H1 (cell line): Measurements from ENCODE around the gene CMIP. TPM values are rescaled to one million over a fixed set of nuclear protein-coding genes. Genes with fewer than 3 reads are reported as not detected.

Source experiments
- CTCF ChIA-PET: fragments of 300-600 bp; sonication (Branson Sonifier 250); formaldehyde crosslinking; loops from one replicate; lab custom pipeline; 2021; ENCODE audit not compliant: partially characterized antibody; lab: Charles Lee
- POLR2A ChIA-PET: fragments of 300-600 bp; sonication (Branson Sonifier 250); formaldehyde crosslinking; loops from one replicate; lab custom pipeline; 2021; ENCODE audit warnings: inconsistent platforms; ENCODE audit not compliant: partially characterized antibody; lab: Charles Lee
- DNase-seq, 2 experiments: peaks; one replicate each; pipeline versions ENCODE4 v3.0.0 to v3.0.0-alpha.2; 2010 to 2022; ENCODE audit warnings: low spot score in 2 of 2, low read depth in 1 of 2, mixed read lengths in 1 of 2
- FAIRE-seq: peaks from 2 replicates; lab custom pipeline; 2011; peaks lifted over from hg19 to GRCh38; lab: Jason Lieb, UNC
- H2AFZ ChIP-seq: 2 replicates; pipeline ENCODE4 v1.8.1; 2012; ENCODE audit warnings: low read length, inconsistent platforms
- H2AK5ac ChIP-seq: 2 replicates; pipeline ENCODE4 v1.6.1; 2013; ENCODE audit warnings: low read depth, low read length
- H2BK120ac ChIP-seq: replicated peaks from 2 replicates; pipeline ENCODE3; 2013; ENCODE audit warnings: low read depth, low read length, inconsistent platforms
- H2BK12ac ChIP-seq: 2 replicates; pipeline ENCODE4 v1.6.1; 2013; ENCODE audit warnings: low read depth, low read length
- H2BK15ac ChIP-seq: 2 replicates; pipeline ENCODE4 v1.6.1; 2013; ENCODE audit warnings: low read length
- H2BK20ac ChIP-seq: 2 replicates; pipeline ENCODE4 v1.6.1; 2013; ENCODE audit warnings: low read length
- H2BK5ac ChIP-seq: 2 replicates; pipeline ENCODE4 v1.6.1; 2013; ENCODE audit warnings: low read depth, low read length
- H3K14ac ChIP-seq: 2 replicates; pipeline ENCODE4 v1.6.1; 2013; ENCODE audit warnings: inconsistent platforms; ENCODE audit not compliant: insufficient read length
- H3K18ac ChIP-seq: 2 replicates; pipeline ENCODE4 v1.6.1; 2013; ENCODE audit warnings: low read length; ENCODE audit errors: extremely low read depth
- H3K23ac ChIP-seq: 2 replicates; pipeline ENCODE4 v1.6.1; 2013; ENCODE audit warnings: inconsistent platforms; ENCODE audit not compliant: insufficient read length
- H3K23me2 ChIP-seq: 2 replicates; pipeline ENCODE4 v1.6.1; 2013; ENCODE audit warnings: low read depth, low read length
- H3K27ac ChIP-seq: 2 replicates; pipeline ENCODE4 v1.6.1; 2011; ENCODE audit warnings: low read depth, low read length, inconsistent platforms
- H3K27me3 ChIP-seq, 4 experiments: replicated peaks in 1 of 4; 1 replicate in 1 of 4; 2 replicates in 3 of 4; pipeline versions ENCODE4 v1.6.1 to v1.8.1; 2011 to 2013; ENCODE audit warnings: low read length in 3 of 4, mild to moderate bottlenecking in 3 of 4, inconsistent platforms in 2 of 4, mixed read lengths in 2 of 4, moderate library complexity in 1 of 4; ENCODE audit not compliant: control insufficient read depth in 3 of 4, insufficient read depth in 3 of 4; ENCODE audit errors: extremely low read depth in 1 of 4
- H3K36me3 ChIP-seq, 4 experiments: 2 replicates each; pipeline versions ENCODE4 v1.6.1 to v1.8.1; 2011 to 2013; ENCODE audit warnings: mild to moderate bottlenecking in 4 of 4, low read length in 3 of 4, moderate library complexity in 2 of 4, control low read depth in 1 of 4, inconsistent platforms in 1 of 4; ENCODE audit not compliant: insufficient read depth in 4 of 4, control insufficient read depth in 2 of 4
- H3K4ac ChIP-seq: replicated peaks from 2 replicates; pipeline ENCODE3; 2013; ENCODE audit warnings: low read length, low read depth, mixed read lengths, inconsistent platforms; ENCODE audit not compliant: insufficient read length
- H3K4me1 ChIP-seq, 4 experiments: replicated peaks in 1 of 4; 1 replicate in 1 of 4; 2 replicates in 3 of 4; pipeline versions ENCODE4 v1.6.1 to v1.8.1; 2011 to 2013; ENCODE audit warnings: low read length in 3 of 4, inconsistent platforms in 2 of 4, mixed read lengths in 1 of 4; ENCODE audit not compliant: insufficient read depth in 4 of 4, control insufficient read depth in 3 of 4
- H3K4me2 ChIP-seq, 2 experiments: 2 replicates each; pipeline versions ENCODE4 v1.6.1 to v1.8.1; 2011 to 2013; ENCODE audit warnings: low read depth in 2 of 2, low read length in 2 of 2, control low read depth in 1 of 2, inconsistent platforms in 1 of 2, mild to moderate bottlenecking in 1 of 2; ENCODE audit not compliant: insufficient read depth in 1 of 2
- H3K4me3 ChIP-seq, 4 experiments: fragments of 200-600, 300-600 bp in 1 of 4; sonication (generic), shearing (Covaris generic), sonication (Bioruptor Twin) in 1 of 4; 2 replicates each; pipeline versions ENCODE4 v1.5.1 to v1.8.1; 2011 to 2016; ENCODE audit warnings: low read length in 4 of 4, low read depth in 3 of 4, control low read depth in 2 of 4, inconsistent platforms in 2 of 4, mild to moderate bottlenecking in 2 of 4, mixed read lengths in 1 of 4, moderate library complexity in 1 of 4; ENCODE audit not compliant: insufficient read depth in 2 of 4; ENCODE audit errors: extremely low read depth in 1 of 4
- H3K56ac ChIP-seq: replicated peaks from 2 replicates; pipeline ENCODE3; 2013; ENCODE audit warnings: low read depth, mild to moderate bottlenecking, mixed read lengths, low read length, inconsistent platforms; ENCODE audit not compliant: insufficient read length
- H3K79me1 ChIP-seq: 2 replicates; pipeline ENCODE4 v1.6.1; 2013; ENCODE audit warnings: low read depth, low read length, control low read depth
- H3K79me2 ChIP-seq, 2 experiments: 2 replicates each; pipeline versions ENCODE4 v1.6.1 to v1.8.1; 2012 to 2013; ENCODE audit warnings: low read length in 2 of 2, mild to moderate bottlenecking in 2 of 2, inconsistent platforms in 1 of 2; ENCODE audit not compliant: insufficient read depth in 2 of 2, control insufficient read depth in 1 of 2
- H3K9ac ChIP-seq, 4 experiments: replicated peaks in 1 of 4; 1 replicate in 1 of 4; 2 replicates in 3 of 4; pipeline versions ENCODE4 v1.6.1 to v1.8.1; 2011 to 2013; ENCODE audit warnings: low read depth in 3 of 4, low read length in 3 of 4, control low read depth in 2 of 4, mild to moderate bottlenecking in 2 of 4, moderate library complexity in 2 of 4, inconsistent platforms in 1 of 4; ENCODE audit errors: extremely low read depth in 1 of 4
- H3K9me3 ChIP-seq, 2 experiments: 2 replicates each; pipeline versions ENCODE4 v1.6.1 to v1.8.1; 2012 to 2013; ENCODE audit warnings: mild to moderate bottlenecking in 2 of 2, moderate library complexity in 2 of 2, control low read depth in 1 of 2, inconsistent platforms in 1 of 2, low read depth in 1 of 2, low read length in 1 of 2, mixed read lengths in 1 of 2; ENCODE audit not compliant: insufficient read depth in 2 of 2
- H4K20me1 ChIP-seq, 2 experiments: replicated peaks in 1 of 2; 2 replicates each; pipeline versions ENCODE3 to v1.8.1; 2011 to 2013; ENCODE audit warnings: inconsistent platforms in 2 of 2, low read length in 2 of 2, mild to moderate bottlenecking in 1 of 2; ENCODE audit not compliant: insufficient read depth in 2 of 2, control insufficient read depth in 1 of 2
- H4K5ac ChIP-seq: 2 replicates; pipeline ENCODE4 v1.6.1; 2013; ENCODE audit warnings: low read length, low read depth, mixed read lengths, inconsistent platforms; ENCODE audit not compliant: insufficient read length
- H4K8ac ChIP-seq: 2 replicates; pipeline ENCODE4 v1.8.0; 2013; ENCODE audit warnings: mild to moderate bottlenecking, moderate library complexity, low read length, inconsistent platforms; ENCODE audit not compliant: insufficient read depth; ENCODE audit errors: extremely low read depth
- H4K91ac ChIP-seq: replicated peaks from 2 replicates; pipeline ENCODE3; 2013; ENCODE audit warnings: low read length, mixed read lengths, inconsistent platforms; ENCODE audit not compliant: insufficient read length
- BRCA1 ChIP-seq: IDR thresholded peaks from 2 replicates; pipeline ENCODE4 v1.6.1; 2012; ENCODE audit warnings: low read depth, low read length, improper control_type of control experiment
- FOSL1 ChIP-seq: IDR thresholded peaks from 2 replicates; pipeline ENCODE4 v1.6.1; 2011; ENCODE audit warnings: mild to moderate bottlenecking, low read depth, low read length, moderate library complexity; ENCODE audit not compliant: insufficient read depth
- HDAC6 ChIP-seq: IDR thresholded peaks from one replicate; pipeline ENCODE4 v1.7.1; 2012; ENCODE audit warnings: low read depth, mild to moderate bottlenecking, inconsistent platforms, low read length, moderate library complexity
- JUN ChIP-seq: IDR thresholded peaks from 2 replicates; pipeline ENCODE4 v1.6.1; 2011; ENCODE audit warnings: low read depth, mild to moderate bottlenecking, improper control_type of control experiment, low read length
- RAD21 ChIP-seq, 2 experiments: IDR thresholded peaks in 1 of 2; conservative IDR thresholded peaks in 1 of 2; 2 replicates each; pipeline ENCODE4 v1.6.1; 2011; ENCODE audit warnings: low read depth in 2 of 2, low read length in 2 of 2, improper control_type of control experiment in 1 of 2, inconsistent platforms in 1 of 2, mild to moderate bottlenecking in 1 of 2, moderate library complexity in 1 of 2
- RFX5 ChIP-seq: IDR thresholded peaks from 2 replicates; pipeline ENCODE4 v1.6.1; 2011; ENCODE audit warnings: low read depth, low read length, improper control_type of control experiment, borderline replicate concordance
- RNF2 ChIP-seq: fragments of 200-900, 300-1000 bp; sonication (generic); IDR thresholded peaks from 2 replicates; pipeline ENCODE4 v1.7.1; 2016; ENCODE audit warnings: borderline replicate concordance, low read depth, mild to moderate bottlenecking, antibody characterized with exemption, low read length; ENCODE audit not compliant: poor library complexity, severe bottlenecking; ENCODE audit errors: missing control alignments
- WGBS, 2 experiments: shearing (Covaris generic) in 1 of 2; methylation state at CpG; one replicate each; pipeline versions ENCODE4 v1.1.6 to v1.1.7; 2013 to 2015; ENCODE audit warnings: low lambda C conversion rate in 2 of 2, mixed read lengths in 2 of 2, inconsistent platforms in 1 of 2, low coverage in 1 of 2, missing lambda C conversion rate in 1 of 2; ENCODE audit not compliant: insufficient replicate concordance in 2 of 2, insufficient coverage in 1 of 2, insufficient read length in 1 of 2; ENCODE audit errors: extremely low coverage in 1 of 2, missing lambda C conversion rate in 1 of 2; 5-methylcytosine and 5-hydroxymethylcytosine counted together
- polyA plus RNA-seq, 7 experiments: library from polyadenylated mRNA; depleted of rRNA in 3 of 7; stranded (reverse) in 5 of 7; unstranded in 2 of 7; fragments of >200 nt in 5 of 7; fragments of 200-250 nt in 2 of 7; gene quantifications; 1 replicate in 5 of 7; 2 replicates in 1 of 7; 4 replicates in 1 of 7; pipeline versions ENCODE4 v1.2.1 to v1.2.3, GENCODE V29; 2011 to 2013; ENCODE audit warnings: missing spikeins in 2 of 7, mixed read lengths in 2 of 7
- total RNA-seq: library from RNA; stranded (reverse); fragmentation: NEBNext Ultra II Directional; extraction: Animal tissue kit (Norgen Biotek cat#: 25700); gene quantifications from 2 replicates; pipeline ENCODE4 v1.2.1, GENCODE V29; 2021
- TF ChIP-seq, protein P1 (sequence below): IDR thresholded peaks from 2 replicates; pipeline ENCODE4 v1.6.1; 2011; ENCODE audit warnings: low read depth, mild to moderate bottlenecking, low read length; ENCODE audit not compliant: insufficient read depth
- TF ChIP-seq, protein P2 (sequence below): IDR thresholded peaks from 2 replicates; pipeline ENCODE4 v1.6.1; 2011; ENCODE audit warnings: low read length, improper control_type of control experiment

The CMIP gene
- total and polyA plus RNA-seq, 2 of the 8 experiments (the other 6 are each of a cell fraction or from before 2014, with no cell fraction given), result 7.9 to 53.2 TPM

DNA sequence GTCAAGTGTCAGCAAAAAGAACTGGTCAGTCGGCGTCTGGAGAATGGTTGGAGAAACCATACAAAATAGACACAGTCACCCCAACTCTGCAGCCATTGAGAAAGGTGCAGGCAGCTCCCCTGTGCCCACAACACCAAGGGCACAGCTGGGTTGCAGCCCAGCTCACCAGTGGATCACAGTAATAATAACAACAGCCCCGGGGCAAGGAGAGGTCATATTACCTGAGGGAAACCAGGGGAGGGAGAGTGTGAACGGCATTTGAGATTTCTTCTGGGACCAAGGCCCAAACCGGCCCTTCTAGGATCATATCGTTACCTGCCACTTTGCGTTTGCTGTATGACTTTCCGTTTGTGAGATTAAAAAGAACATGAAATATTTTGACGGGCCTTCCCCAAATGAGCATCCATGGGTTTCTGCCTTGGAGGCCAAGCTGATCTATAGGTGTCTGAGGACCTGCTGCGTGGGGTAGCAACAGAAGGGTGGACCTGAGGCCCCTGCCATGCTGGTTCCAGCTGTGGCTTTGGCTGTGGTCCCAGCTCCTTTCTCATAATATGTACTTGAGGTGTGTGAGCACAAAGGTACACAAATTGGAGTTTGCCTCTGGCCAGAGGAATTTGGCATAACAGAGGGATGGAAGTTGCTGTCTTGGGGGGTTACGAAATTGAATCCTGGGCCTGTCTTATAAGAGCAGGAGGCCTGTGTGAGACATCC is 154.6 kb downstream of the CMIP start:
- Histone ChIP-seq H2BK5ac (no peak overlapping the region), H2AK5ac (no peak overlapping the region), H3K14ac (no peak overlapping the region), H3K4me3 (no peak overlapping the region), H3K79me2 (peaks cover 0 to 46% of the 10 kb centered on the region in 2 experiments; a peak in 3 of 4 replicates), H3K9ac (no peak overlapping the region; a peak in 1 of 7 replicates), H3K27ac (no peak overlapping the region), H4K91ac (no peak overlapping the region), H3K9me3 (no peaks in the 10 kb centered on the region), H3K23ac (no peak overlapping the region), H2BK20ac (no peak overlapping the region), H3K56ac (no peak overlapping the region), H3K4ac (no peak overlapping the region), H2AFZ (no peak overlapping the region), H3K23me2 (no peaks in the 10 kb centered on the region), H4K8ac (no peak overlapping the region), H3K36me3 (no peaks in the 10 kb centered on the region), H4K20me1 (peaks cover 7 to 20% of the 10 kb centered on the region in 2 experiments), H2BK15ac (no peak overlapping the region), H3K4me1 (peaks cover 0 to 5% (median 4%) of the 10 kb centered on the region in 4 experiments; a peak in 3 of 7 replicates), H2BK12ac (no peak overlapping the region), H4K5ac (no peak overlapping the region), H3K27me3 (no peaks in the 10 kb centered on the region), H3K79me1 (peaks cover 10% of the 10 kb centered on the region; the same call in 1 of the 2 replicates), H3K4me2 (no peak overlapping the region; a peak in 1 of 4 replicates), H2BK120ac (no peak overlapping the region), H3K18ac (no peak overlapping the region)
- no peak for FAIRE-seq
- CTCF ChIA-PET, result interaction anchor here (0.6 to 4.4 kb wide), 12 partner anchors 12 to 186 kb away, joined by 3 to 35 read pairs (median 4); no protein-coding TSS in a partner anchor
- DNase-seq, result no peak
- 78% methylated on average over 11 of the region's 11 CpGs; no CpG with 5 or more reads in 1 of the 2 experiments for WGBS, 2 experiments
- POLR2A ChIA-PET, result interaction anchor here (1.5 kb wide), 1 partner anchor 18 kb away, joined by 5 read pairs; no protein-coding TSS in a partner anchor
- TF ChIP-seq RAD21 (IDR thresholded peaks at IDR 0.05 in 1 of 2, conservative IDR thresholded peaks at IDR 0.05 in 1 of 2; ENCODE audit: low read depth in 2 of 2, low read length in 2 of 2), result no peak
- no peak for TF ChIP-seq BRCA1
- no peak for TF ChIP-seq RNF2
- TF ChIP-seq HDAC6, result no peak
- TF ChIP-seq, protein P1, sequence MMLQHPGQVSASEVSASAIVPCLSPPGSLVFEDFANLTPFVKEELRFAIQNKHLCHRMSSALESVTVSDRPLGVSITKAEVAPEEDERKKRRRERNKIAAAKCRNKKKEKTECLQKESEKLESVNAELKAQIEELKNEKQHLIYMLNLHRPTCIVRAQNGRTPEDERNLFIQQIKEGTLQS, result no peak
- TF ChIP-seq JUN, result no peak
- TF ChIP-seq, protein P2, sequence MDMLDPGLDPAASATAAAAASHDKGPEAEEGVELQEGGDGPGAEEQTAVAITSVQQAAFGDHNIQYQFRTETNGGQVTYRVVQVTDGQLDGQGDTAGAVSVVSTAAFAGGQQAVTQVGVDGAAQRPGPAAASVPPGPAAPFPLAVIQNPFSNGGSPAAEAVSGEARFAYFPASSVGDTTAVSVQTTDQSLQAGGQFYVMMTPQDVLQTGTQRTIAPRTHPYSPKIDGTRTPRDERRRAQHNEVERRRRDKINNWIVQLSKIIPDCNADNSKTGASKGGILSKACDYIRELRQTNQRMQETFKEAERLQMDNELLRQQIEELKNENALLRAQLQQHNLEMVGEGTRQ, result no peak
- no peak for TF ChIP-seq FOSL1
- no peak for TF ChIP-seq RFX5
